Activated naive CD4-positive, alpha-beta T cell treated with anti-CD3 and anti-CD28 coated beads, Interleukin-2, amount 50 U/mL, for 72 hours (primary cell): ENCODE measurements around the gene TCF20. TPM values are rescaled to one million over a fixed set of nuclear protein-coding genes. Genes with fewer than 3 reads are reported as not detected.

ENCODE experiments used
- ATAC-seq, 2 donors: fragments of 150-1000 bp; cut with Tn5 transposase; 2 replicates each; pipeline ENCODE4 v1.10.0; 2021; ENCODE audit warnings: mild to moderate bottlenecking in 2 of 2, moderate library complexity in 2 of 2
- DNase-seq, 2 donors: peaks; one replicate each; pipeline ENCODE4 v3.0.0; 2021 to 2022; ENCODE audit warnings: low spot score in 2 of 2
- H3K27ac Mint-ChIP-seq, 2 donors: one replicate each; pipeline ENCODE4 v1.8.0; 2022; ENCODE audit warnings: mild to moderate bottlenecking in 2 of 2, mixed read lengths in 2 of 2
- H3K36me3 Mint-ChIP-seq, 2 donors: one replicate each; pipeline ENCODE4 v1.8.0; 2022; ENCODE audit warnings: mixed read lengths in 2 of 2
- H3K9me3 Mint-ChIP-seq, 2 donors: one replicate each; pipeline ENCODE4 v1.8.0; 2022; ENCODE audit warnings: mixed read lengths in 2 of 2
- total RNA-seq, 2 donors: library from RNA; stranded (reverse); gene quantifications; one replicate each; pipeline ENCODE4 v1.2.3, GENCODE V29; 2022

TCF20 gene
- total RNA-seq, 2 donors from 2014 or later: 68.9 to 75.0 TPM

- Mint-ChIP-seq H3K27ac (no peak overlapping the region), H3K9me3 (no peaks in the 10 kb centered on the region), H3K36me3 (no peaks in the 10 kb centered on the region)
- no peak for ATAC-seq
- no peak for DNase-seq
Observed at GRCh38 chr22:42275970-42276369, 5.5 kb upstream of the TCF20 start.

- H3K27ac Mint-ChIP-seq: no peak overlapping the region
- ATAC-seq: no peak
- DNase-seq: no peak
- H3K9me3 Mint-ChIP-seq: no peaks in the 10 kb centered on the region
- H3K36me3 Mint-ChIP-seq: no peaks in the 10 kb centered on the region
Observed at GRCh38 chr22:42275176-42275575, 4.7 kb upstream of the TCF20 start.

- ATAC-seq: no peak
- DNase-seq: peak in 1 of 2 donors; percentile 44
- H3K9me3 Mint-ChIP-seq: no peaks in the 10 kb centered on the region
- no peak overlapping the region for H3K27ac Mint-ChIP-seq
- H3K36me3 Mint-ChIP-seq: peaks cover 6% of the 10 kb centered on the region in 2 donors
Observed at GRCh38 chr22:42273855-42274451, 3.5 kb upstream of the TCF20 start.

GRCh38 chr22:42272431-42272999 lies 2.1 kb upstream of the TCF20 start:
- DNase-seq: peak in 1 of 2 donors; percentile 28

GRCh38 chr22:42271906-42272305 lies 1.5 kb upstream of the TCF20 start:
- ATAC-seq (no peak), DNase-seq (peak in 1 of 2 donors; percentile 48)
- no peaks in the 10 kb centered on the region for H3K9me3 Mint-ChIP-seq
- peaks cover 12 to 14% of the 10 kb centered on the region in 2 donors for H3K36me3 Mint-ChIP-seq
- no peak overlapping the region for H3K27ac Mint-ChIP-seq

More at GRCh38 chr22:42272431-42272999, 2.1 kb upstream of the TCF20 start:
- Mint-ChIP-seq H3K27ac (no peak overlapping the region), H3K36me3 (peaks cover 12 to 14% of the 10 kb centered on the region in 2 donors), H3K9me3 (no peaks in the 10 kb centered on the region)
- no peak for ATAC-seq

- Mint-ChIP-seq H3K9me3 (no peaks in the 10 kb centered on the region), H3K27ac (no peak overlapping the region), H3K36me3 (peaks cover 12 to 14% of the 10 kb centered on the region in 2 donors)
- DNase-seq (no peak), ATAC-seq (no peak)
Observed at GRCh38 chr22:42271191-42271813, 849 bp upstream of the TCF20 start.

GRCh38 chr22:42270176-42270509 lies 310 bp downstream of the TCF20 start:
- ATAC-seq (peak; percentile 53 to 64), DNase-seq (peak in 1 of 2 donors; percentile 46)
- Mint-ChIP-seq H3K27ac (peak overlapping the region in 1 of 2 donors; percentile 83), H3K36me3 (peaks cover 12 to 14% of the 10 kb centered on the region in 2 donors), H3K9me3 (no peaks in the 10 kb centered on the region)

- peak overlapping the region; percentile 83 to 95 for H3K27ac Mint-ChIP-seq
- H3K9me3 Mint-ChIP-seq: no peaks in the 10 kb centered on the region
- peaks cover 12 to 14% of the 10 kb centered on the region in 2 donors for H3K36me3 Mint-ChIP-seq
- ATAC-seq: peak; percentile 78 to 82
- DNase-seq: peak; percentile 74 to 77
Observed at GRCh38 chr22:42269432-42270175, 849 bp downstream of the TCF20 start.

- no peak for ATAC-seq
- Mint-ChIP-seq H3K9me3 (no peaks in the 10 kb centered on the region), H3K27ac (peak overlapping the region; percentile 83 to 95), H3K36me3 (peaks cover 12 to 14% of the 10 kb centered on the region in 2 donors)
- no peak for DNase-seq
Observed at GRCh38 chr22:42268852-42269410, 1.5 kb downstream of the TCF20 start.

GRCh38 chr22:42265321-42265720 lies 5.1 kb downstream of the TCF20 start:
- no peak for ATAC-seq
- DNase-seq: no peak
- Mint-ChIP-seq H3K9me3 (no peaks in the 10 kb centered on the region), H3K27ac (no peak overlapping the region), H3K36me3 (peaks cover 12 to 14% of the 10 kb centered on the region in 2 donors)

- ATAC-seq (no peak), DNase-seq (no peak)
- Mint-ChIP-seq H3K9me3 (no peaks in the 10 kb centered on the region), H3K27ac (no peak overlapping the region), H3K36me3 (peaks cover 5 to 8% of the 10 kb centered on the region in 2 donors)
Observed at GRCh38 chr22:42263944-42264343, 6.5 kb downstream of the TCF20 start.

GRCh38 chr22:42262964-42263363 lies 7.5 kb downstream of the TCF20 start:
- no peak for DNase-seq
- no peaks in the 10 kb centered on the region for H3K9me3 Mint-ChIP-seq
- no peak for ATAC-seq
- no peak overlapping the region for H3K27ac Mint-ChIP-seq
- H3K36me3 Mint-ChIP-seq: no peaks in the 10 kb centered on the region

GRCh38 chr22:42261296-42261695 lies 9.2 kb downstream of the TCF20 start:
- Mint-ChIP-seq H3K36me3 (no peaks in the 10 kb centered on the region), H3K27ac (peak overlapping the region in 1 of 2 donors; percentile 19), H3K9me3 (no peaks in the 10 kb centered on the region)
- no peak for DNase-seq
- no peak for ATAC-seq

- ATAC-seq: no peak
- DNase-seq: no peak
- Mint-ChIP-seq H3K27ac (no peak overlapping the region), H3K9me3 (no peaks in the 10 kb centered on the region), H3K36me3 (no peaks in the 10 kb centered on the region)
Observed at GRCh38 chr22:42258126-42258525, 12.3 kb downstream of the TCF20 start.

GRCh38 chr22:42257386-42257785 lies 13.1 kb downstream of the TCF20 start:
- H3K27ac Mint-ChIP-seq: no peak overlapping the region
- no peaks in the 10 kb centered on the region for H3K9me3 Mint-ChIP-seq
- DNase-seq (no peak), ATAC-seq (no peak)
- no peaks in the 10 kb centered on the region for H3K36me3 Mint-ChIP-seq

- no peaks in the 10 kb centered on the region for H3K9me3 Mint-ChIP-seq
- ATAC-seq: no peak
- no peak for DNase-seq
- H3K27ac Mint-ChIP-seq: peak overlapping the region in 1 of 2 donors; percentile 36
- H3K36me3 Mint-ChIP-seq: no peaks in the 10 kb centered on the region
Observed at GRCh38 chr22:42256930-42257329, 13.5 kb downstream of the TCF20 start.

- DNase-seq (no peak), ATAC-seq (no peak)
- no peak overlapping the region for H3K27ac Mint-ChIP-seq
- H3K36me3 Mint-ChIP-seq: no peaks in the 10 kb centered on the region
- no peaks in the 10 kb centered on the region for H3K9me3 Mint-ChIP-seq
Observed at GRCh38 chr22:42256220-42256619, 14.2 kb downstream of the TCF20 start.
